Caco-2 (cell line): ENCODE data around the gene MED26. TPM values are rescaled to one million over a fixed set of nuclear protein-coding genes. Genes with fewer than 3 reads are reported as not detected.

Experiments used
- BruUV-seq: library from RNA; stranded (reverse); fragments of 400-500 nt; replicated peaks from 2 replicates; lab custom pipeline; 2021; lab: Mats Ljungman, UMichigan
- CTCF ChIA-PET: fragments of 300-600 bp; sonication (Branson Sonifier 250); formaldehyde crosslinking; loops from one replicate; lab custom pipeline; 2022; ENCODE audit warnings: antibody characterized with exemption; lab: Charles Lee
- POLR2A ChIA-PET: fragments of 300-600 bp; sonication (Branson Sonifier 250); formaldehyde crosslinking; loops from one replicate; lab custom pipeline; 2022; ENCODE audit warnings: antibody characterized with exemption; lab: Charles Lee
- DNase-seq, 2 experiments: peaks; one replicate each; pipeline versions ENCODE4 v3.0.0 to v3.0.0-alpha.2; 2020 to 2022
- H3K27me3 ChIP-seq: replicated peaks from 2 replicates; pipeline ENCODE4 v1.6.0; 2011; ENCODE audit warnings: low read length; ENCODE audit not compliant: control insufficient read depth, insufficient read depth
- H3K36me3 ChIP-seq: 2 replicates; pipeline ENCODE4 v1.5.1; 2011; ENCODE audit warnings: low read length; ENCODE audit not compliant: control insufficient read depth, insufficient read depth
- H3K4me1 ChIP-seq: fragments of 250-450 bp; sonication (Bioruptor Pico); 2 replicates; pipeline ENCODE4 v1.5.1; 2020; ENCODE audit warnings: mild to moderate bottlenecking
- H3K4me3 ChIP-seq: 2 replicates; pipeline ENCODE4 v1.5.1; 2011; ENCODE audit warnings: low read depth, mild to moderate bottlenecking, control low read depth, low read length
- H3K9me3 ChIP-seq: fragments of 250-450 bp; sonication (Bioruptor Pico); 2 replicates; pipeline ENCODE4 v1.5.1; 2020; ENCODE audit warnings: mild to moderate bottlenecking, moderate library complexity
- H3K27ac Mint-ChIP-seq: one replicate; pipeline ENCODE4 v1.8.0; 2022; ENCODE audit warnings: mixed read lengths; ENCODE audit not compliant: unreplicated experiment
- H3K27me3 Mint-ChIP-seq: one replicate; pipeline ENCODE4 v1.8.0; 2022; ENCODE audit warnings: mixed read lengths; ENCODE audit not compliant: insufficient read depth, unreplicated experiment
- H3K36me3 Mint-ChIP-seq: one replicate; pipeline ENCODE4 v1.8.0; 2022; ENCODE audit warnings: mild to moderate bottlenecking, mixed read lengths; ENCODE audit not compliant: insufficient read depth, unreplicated experiment
- H3K4me1 Mint-ChIP-seq: one replicate; pipeline ENCODE4 v1.8.0; 2022; ENCODE audit warnings: low read depth, mixed read lengths; ENCODE audit not compliant: unreplicated experiment
- H3K4me3 Mint-ChIP-seq: one replicate; pipeline ENCODE4 v1.8.0; 2022; ENCODE audit warnings: mild to moderate bottlenecking, moderate library complexity, mixed read lengths; ENCODE audit not compliant: unreplicated experiment
- H3K9me3 Mint-ChIP-seq: one replicate; pipeline ENCODE4 v1.8.0; 2022; ENCODE audit warnings: mixed read lengths; ENCODE audit not compliant: unreplicated experiment
- CTCF ChIP-seq, 2 experiments: fragments of 200-600 bp in 1 of 2; IDR thresholded peaks; 1 replicate in 1 of 2; 2 replicates in 1 of 2; pipeline versions ENCODE4 v1.5.1 to v1.8.0; 2011 to 2022; ENCODE audit warnings: antibody characterized with exemption in 1 of 2, control low read depth in 1 of 2, inconsistent platforms in 1 of 2, low read depth in 1 of 2, low read length in 1 of 2, mild to moderate bottlenecking in 1 of 2, moderate library complexity in 1 of 2; ENCODE audit not compliant: insufficient read depth in 1 of 2, severe bottlenecking in 1 of 2, unreplicated experiment in 1 of 2
- intact Hi-C: fragments of 100-400 bp; cut with micrococcal nuclease; formaldehyde crosslinking; loops from one replicate; pipeline ENCODE4 v1.10.0; 2022; ENCODE audit not compliant: unreplicated experiment
- total RNA-seq: library from RNA; stranded (reverse); gene quantifications from 2 replicates; pipeline ENCODE4 v1.2.3, GENCODE V29; 2022

Gene MED26
- total RNA-seq, 1 experiment from 2014 or later: 11.4 TPM

- Mint-ChIP-seq H3K27me3 (no peaks in the 10 kb centered on the region), H3K27ac (no peak overlapping the region), H3K9me3 (no peaks in the 10 kb centered on the region), H3K36me3 (no peaks in the 10 kb centered on the region), H3K4me1 (no peaks in the 10 kb centered on the region), H3K4me3 (no peak overlapping the region)
- Histone ChIP-seq H3K4me3 (no peak overlapping the region), H3K36me3 (no peaks in the 10 kb centered on the region), H3K27me3 (no peaks in the 10 kb centered on the region), H3K4me1 (no peaks in the 10 kb centered on the region), H3K9me3 (no peaks in the 10 kb centered on the region)
- CTCF ChIA-PET: no interaction called here
- POLR2A ChIA-PET: no interaction called here
- DNase-seq: no peak
- intact Hi-C loops: no loop called here
- TF ChIP-seq CTCF (IDR thresholded peaks at IDR 0.05; ENCODE audit: insufficient read depth in 1 of 2, low read depth in 1 of 2, low read length in 1 of 2, severe bottlenecking in 1 of 2, unreplicated experiment in 1 of 2): no peak
- BruUV-seq: no TSS peak
These were observed 27.2 kb downstream of the MED26 start for GRCh38 chr19:16600824-16601223.

GRCh38 chr19:16599655-16600346, 28.2 kb downstream of the MED26 start:
- intact Hi-C loops: no loop called here
- ChIA-PET POLR2A (no interaction called here), CTCF (no interaction called here)
- Histone ChIP-seq H3K4me3 (no peak overlapping the region), H3K9me3 (no peaks in the 10 kb centered on the region), H3K27me3 (no peaks in the 10 kb centered on the region), H3K36me3 (no peaks in the 10 kb centered on the region), H3K4me1 (no peaks in the 10 kb centered on the region)
- H3K9me3 Mint-ChIP-seq: no peaks in the 10 kb centered on the region
- no peaks in the 10 kb centered on the region for H3K36me3 Mint-ChIP-seq
- no peak overlapping the region for H3K4me3 Mint-ChIP-seq
- no peaks in the 10 kb centered on the region for H3K27me3 Mint-ChIP-seq
- BruUV-seq: no TSS peak
- H3K27ac Mint-ChIP-seq: no peak overlapping the region
- H3K4me1 Mint-ChIP-seq: no peaks in the 10 kb centered on the region
- TF ChIP-seq CTCF (IDR thresholded peaks at IDR 0.05; ENCODE audit: insufficient read depth in 1 of 2, low read depth in 1 of 2, low read length in 1 of 2, severe bottlenecking in 1 of 2, unreplicated experiment in 1 of 2): no peak
- DNase-seq: no peak

GRCh38 chr19:16598848-16599247, 29.2 kb downstream of the MED26 start:
- ChIA-PET CTCF (no interaction called here), POLR2A (no interaction called here)
- H3K4me3 Mint-ChIP-seq: no peak overlapping the region
- H3K27me3 Mint-ChIP-seq: no peaks in the 10 kb centered on the region
- no peaks in the 10 kb centered on the region for H3K9me3 Mint-ChIP-seq
- no peaks in the 10 kb centered on the region for H3K4me1 Mint-ChIP-seq
- no peak overlapping the region for H3K27ac Mint-ChIP-seq
- DNase-seq: no peak
- intact Hi-C loops: no loop called here
- Histone ChIP-seq H3K4me1 (no peaks in the 10 kb centered on the region), H3K27me3 (no peaks in the 10 kb centered on the region), H3K36me3 (no peaks in the 10 kb centered on the region), H3K4me3 (no peak overlapping the region), H3K9me3 (no peaks in the 10 kb centered on the region)
- no TSS peak for BruUV-seq
- no peak for TF ChIP-seq CTCF (IDR thresholded peaks at IDR 0.05; ENCODE audit: insufficient read depth in 1 of 2, low read depth in 1 of 2, low read length in 1 of 2, severe bottlenecking in 1 of 2, unreplicated experiment in 1 of 2)
- H3K36me3 Mint-ChIP-seq: no peaks in the 10 kb centered on the region
